Neural progenitor cell (in vitro differentiated cells): ENCODE measurements around the gene PRUNE2.

ENCODE experiments used
- EZH2 ChIP-seq: fragments of 200-600 bp; sonication (generic); IDR thresholded peaks from 2 replicates; pipeline ENCODE4 v1.6.1; 2017; ENCODE audit warnings: antibody characterized with exemption, mild to moderate bottlenecking, moderate library complexity
- TF ChIP-seq, protein P1 (sequence below): fragments of 200-600 bp; sonication (generic); IDR thresholded peaks from 2 replicates; pipeline ENCODE4 v1.5.1; 2017; ENCODE audit warnings: antibody characterized with exemption, mild to moderate bottlenecking

DNA sequence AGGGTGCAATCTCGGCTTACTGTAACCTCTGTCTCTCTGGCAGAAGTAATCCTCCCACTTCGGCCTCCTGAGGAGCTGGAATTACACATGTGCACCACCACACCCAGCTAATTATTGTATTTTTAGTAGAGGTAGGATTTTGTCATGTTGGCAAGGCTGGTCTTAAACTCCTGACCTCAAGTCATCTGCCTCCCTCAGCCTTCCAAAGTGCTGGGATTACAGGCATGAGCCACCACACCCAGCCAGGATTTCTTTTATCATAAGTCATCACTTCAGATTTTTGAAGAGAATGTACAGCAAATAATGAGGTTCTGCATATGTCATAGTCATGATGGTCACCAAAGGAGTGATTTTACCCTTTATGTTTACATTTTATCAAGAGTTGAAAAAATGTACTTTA lies 338.8 kb downstream of the PRUNE2 start:
- TF ChIP-seq, protein P1, sequence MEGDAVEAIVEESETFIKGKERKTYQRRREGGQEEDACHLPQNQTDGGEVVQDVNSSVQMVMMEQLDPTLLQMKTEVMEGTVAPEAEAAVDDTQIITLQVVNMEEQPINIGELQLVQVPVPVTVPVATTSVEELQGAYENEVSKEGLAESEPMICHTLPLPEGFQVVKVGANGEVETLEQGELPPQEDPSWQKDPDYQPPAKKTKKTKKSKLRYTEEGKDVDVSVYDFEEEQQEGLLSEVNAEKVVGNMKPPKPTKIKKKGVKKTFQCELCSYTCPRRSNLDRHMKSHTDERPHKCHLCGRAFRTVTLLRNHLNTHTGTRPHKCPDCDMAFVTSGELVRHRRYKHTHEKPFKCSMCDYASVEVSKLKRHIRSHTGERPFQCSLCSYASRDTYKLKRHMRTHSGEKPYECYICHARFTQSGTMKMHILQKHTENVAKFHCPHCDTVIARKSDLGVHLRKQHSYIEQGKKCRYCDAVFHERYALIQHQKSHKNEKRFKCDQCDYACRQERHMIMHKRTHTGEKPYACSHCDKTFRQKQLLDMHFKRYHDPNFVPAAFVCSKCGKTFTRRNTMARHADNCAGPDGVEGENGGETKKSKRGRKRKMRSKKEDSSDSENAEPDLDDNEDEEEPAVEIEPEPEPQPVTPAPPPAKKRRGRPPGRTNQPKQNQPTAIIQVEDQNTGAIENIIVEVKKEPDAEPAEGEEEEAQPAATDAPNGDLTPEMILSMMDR: no peak
- TF ChIP-seq EZH2: no peak
